CD4-positive, alpha-beta T cell treated with Interleukin-15 for 1 hour (primary cell): ENCODE measurements around the gene RFX3.

ENCODE experiments used
- DNase-seq: peaks from one replicate; pipeline ENCODE4 v3.0.0-alpha.2; 2020

Gene RFX3

GRCh38 chr9:3415906-3416305, 109.9 kb downstream of the RFX3 start:
- DNase-seq, result no peak

- no peak for DNase-seq
Observed at GRCh38 chr9:3413984-3414383, 111.8 kb downstream of the RFX3 start.

GRCh38 chr9:3410461-3410860, 115.3 kb downstream of the RFX3 start:
- no peak for DNase-seq

GRCh38 chr9:3409453-3409852, 116.3 kb downstream of the RFX3 start:
- no peak for DNase-seq

GRCh38 chr9:3403315-3403714, 122.5 kb downstream of the RFX3 start:
- DNase-seq, result no peak

GRCh38 chr9:3401221-3401954, 124.4 kb downstream of the RFX3 start:
- no peak for DNase-seq

- peak; percentile 21 for DNase-seq
Observed at GRCh38 chr9:3398232-3398648, 127.6 kb downstream of the RFX3 start.

GRCh38 chr9:3397766-3398165, 128.0 kb downstream of the RFX3 start:
- DNase-seq, result no peak

GRCh38 chr9:3391414-3391813, 134.4 kb downstream of the RFX3 start:
- DNase-seq, result no peak

- no peak for DNase-seq
Observed at GRCh38 chr9:3386753-3387152, 139.0 kb downstream of the RFX3 start.

- no peak for DNase-seq
Observed at GRCh38 chr9:3385871-3386270, 139.9 kb downstream of the RFX3 start.

GRCh38 chr9:3371842-3372241, 154.0 kb downstream of the RFX3 start:
- no peak for DNase-seq

GRCh38 chr9:3370715-3371114, 155.1 kb downstream of the RFX3 start:
- DNase-seq, result no peak

GRCh38 chr9:3367185-3367584, 158.6 kb downstream of the RFX3 start:
- DNase-seq, result no peak

- DNase-seq, result no peak
Observed at GRCh38 chr9:3361689-3362392, 164.0 kb downstream of the RFX3 start.

GRCh38 chr9:3361116-3361515, 164.7 kb downstream of the RFX3 start:
- no peak for DNase-seq

- DNase-seq, result no peak
Observed at GRCh38 chr9:3360245-3360644, 165.6 kb downstream of the RFX3 start.

- no peak for DNase-seq
Observed at GRCh38 chr9:3359778-3360177, 166.0 kb downstream of the RFX3 start.

- no peak for DNase-seq
Observed at GRCh38 chr9:3359048-3359692, 166.6 kb downstream of the RFX3 start.

- no peak for DNase-seq
Observed at GRCh38 chr9:3348169-3348568, 177.6 kb downstream of the RFX3 start.

- DNase-seq, result no peak
Observed at GRCh38 chr9:3346549-3346948, 179.3 kb downstream of the RFX3 start.

GRCh38 chr9:3343671-3344070, 182.1 kb downstream of the RFX3 start:
- no peak for DNase-seq

- DNase-seq, result no peak
Observed at GRCh38 chr9:3342159-3342777, 183.5 kb downstream of the RFX3 start.
